ENCODE measurements around the gene MRPL57.
"Not testable (repeated sequence)": the region's sequence is repeated elsewhere in the genome, so short reads cannot be mapped to it uniquely, and the experiment has no call there.

The MRPL57 gene

DNA sequence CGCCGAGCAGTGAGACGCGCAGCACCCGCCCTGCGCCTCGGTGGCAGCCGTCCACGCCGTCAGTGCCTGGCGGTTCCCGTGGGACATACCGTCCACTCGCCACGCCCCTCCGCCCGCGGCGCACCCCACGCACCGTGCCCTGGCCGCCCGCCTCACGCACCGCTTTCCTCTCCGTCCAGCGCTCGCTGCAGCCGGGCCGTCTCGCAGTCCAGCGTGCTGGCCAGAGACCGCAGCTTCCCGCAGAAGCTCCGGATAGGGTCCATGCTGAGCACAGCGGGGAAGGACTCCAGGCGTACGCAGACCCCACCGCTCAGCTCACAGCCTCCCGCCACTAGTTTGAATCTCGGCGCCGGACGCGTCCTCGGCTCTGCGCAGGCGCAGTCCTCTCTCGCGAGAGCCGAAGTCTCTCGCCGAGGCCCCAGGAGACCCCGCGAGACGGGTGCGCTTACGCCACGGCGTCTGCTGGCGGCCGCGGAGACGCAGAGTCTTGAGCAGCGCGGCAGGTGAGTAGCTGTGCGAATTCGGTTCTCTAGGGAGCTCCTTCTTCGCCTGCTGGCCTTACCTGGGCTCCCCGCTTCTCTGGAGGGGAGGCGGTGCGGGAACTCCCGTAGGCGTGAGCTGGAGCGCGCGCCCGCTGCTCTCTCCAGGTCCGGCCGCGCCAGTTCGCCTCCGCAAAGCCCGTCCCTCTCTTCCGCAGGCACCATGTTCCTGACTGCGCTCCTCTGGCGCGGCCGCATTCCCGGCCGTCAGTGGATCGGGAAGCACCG, at the start of gene MRPL57, which contains the start of gene SKA3:
Gene MRPL57 (plus strand): TSS at position 444 of the 767 bp plus-strand sequence. CDS start 259 bp downstream, at position 703.
Gene SKA3 (minus strand): TSS at position 338 of the 767 bp plus-strand sequence. CDS start 75 bp downstream, at position 263.
- peak; percentile 80 to 89 (median 86) for DNase-seq (ENCODE audit: low read depth in 4 of 4, low spot score in 1 of 4)

DNA sequence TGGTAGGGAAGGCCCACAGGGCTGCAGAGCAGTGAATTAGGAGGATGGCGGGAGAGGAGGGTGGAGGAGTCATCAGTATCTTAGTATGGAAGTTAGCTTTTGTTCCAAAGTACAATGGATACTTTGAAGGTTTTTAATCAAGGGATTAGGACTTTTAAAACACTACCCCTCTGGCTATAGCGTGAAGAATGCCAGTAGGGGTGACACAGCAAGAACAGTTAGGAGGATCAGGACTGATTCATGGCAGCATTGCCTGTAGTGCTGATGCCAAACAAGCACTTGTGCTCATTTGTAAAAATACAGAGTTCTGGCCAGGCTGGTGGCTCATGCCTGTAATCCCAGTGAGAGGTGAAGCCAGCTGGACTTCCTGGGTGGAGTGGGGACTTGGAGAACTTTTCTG, 46.3 kb upstream of the MRPL57 start:
- DNase-seq (ENCODE audit: low read depth in 4 of 4, low spot score in 1 of 4), result no peak

DNA sequence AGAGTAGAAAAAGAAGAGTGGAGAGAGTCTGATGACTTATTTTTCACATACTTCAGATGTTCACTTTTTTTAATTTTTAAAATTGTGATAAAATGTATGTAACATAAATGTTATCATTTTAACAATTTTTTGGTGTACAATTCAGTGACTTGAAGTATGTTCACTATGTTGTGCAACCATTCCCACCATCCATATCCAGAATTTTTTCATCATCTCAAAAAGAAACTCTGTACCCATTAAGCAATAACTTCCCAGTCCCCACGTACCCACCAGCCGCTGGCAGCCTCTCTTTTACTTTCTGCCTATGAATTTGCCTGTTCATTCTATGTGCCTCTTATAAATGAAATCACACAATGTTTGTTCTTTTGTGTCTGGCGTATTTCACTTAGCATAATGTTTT, 43.4 kb upstream of the MRPL57 start:
- DNase-seq (ENCODE audit: low read depth in 4 of 4, low spot score in 1 of 4), result no peak

DNA sequence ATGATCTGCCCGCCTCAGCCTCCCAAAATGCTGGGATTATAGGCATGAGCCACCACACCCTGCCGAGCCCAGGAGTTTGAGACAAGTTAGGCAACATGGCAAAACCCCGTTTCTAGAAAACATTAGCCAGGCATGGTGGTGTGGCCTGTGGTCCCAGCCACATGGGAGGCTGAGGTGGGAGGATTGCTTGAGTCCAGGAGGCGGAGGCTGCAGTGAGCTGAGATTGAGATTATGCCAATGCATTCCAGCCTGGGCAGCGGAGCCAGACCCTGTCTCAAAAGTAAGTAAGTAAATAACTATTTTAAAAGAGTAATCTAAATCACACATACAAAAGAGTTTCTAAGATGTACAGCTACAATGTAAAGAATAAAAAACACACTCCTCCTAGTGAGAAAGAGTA, 42.0 kb upstream of the MRPL57 start:
- DNase-seq (ENCODE audit: low read depth in 4 of 4, low spot score in 1 of 4), result no peak

DNA sequence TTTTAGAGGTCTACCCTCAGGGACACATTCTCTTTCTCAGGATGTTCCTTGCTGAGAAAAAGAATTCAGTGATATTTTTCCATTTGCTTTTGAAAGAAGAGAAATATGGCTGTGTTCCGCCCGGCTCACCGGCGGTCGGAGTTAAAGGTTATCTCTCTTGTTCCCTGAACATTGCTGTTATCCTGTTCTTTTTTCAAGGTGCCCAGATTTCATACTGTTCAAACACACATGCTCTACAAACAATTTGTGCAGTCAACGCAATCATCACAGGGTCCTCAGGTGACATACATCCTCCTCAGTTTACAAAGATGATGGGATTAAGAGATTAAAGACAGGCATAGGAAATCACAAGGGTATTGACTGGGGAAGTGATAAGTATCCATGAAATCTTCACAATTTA, 40.6 kb upstream of the MRPL57 start:
- DNase-seq (ENCODE audit: low read depth in 4 of 4, low spot score in 1 of 4), result not testable (repeated sequence)

DNA sequence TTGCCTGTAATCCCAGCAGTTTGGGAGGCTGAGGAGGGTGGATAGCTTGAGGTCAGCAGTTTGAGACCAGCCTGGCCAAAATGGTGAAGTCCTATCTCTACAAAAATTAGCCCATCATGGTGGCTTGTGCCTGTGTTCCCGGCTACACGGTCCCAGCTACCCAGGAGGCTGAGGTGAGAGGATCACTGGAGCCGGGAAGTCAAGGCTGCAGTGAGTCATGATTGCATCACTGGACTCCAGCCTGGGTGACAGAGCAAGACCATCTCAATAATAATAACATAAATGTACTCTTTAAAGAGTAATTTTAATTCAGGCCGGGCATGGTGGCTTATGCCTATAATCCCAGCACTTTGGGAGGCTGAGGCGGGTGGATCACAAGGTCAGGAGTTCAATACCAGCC, 38.8 kb upstream of the MRPL57 start:
- no peak for DNase-seq (ENCODE audit: low read depth in 4 of 4, low spot score in 1 of 4)

DNA sequence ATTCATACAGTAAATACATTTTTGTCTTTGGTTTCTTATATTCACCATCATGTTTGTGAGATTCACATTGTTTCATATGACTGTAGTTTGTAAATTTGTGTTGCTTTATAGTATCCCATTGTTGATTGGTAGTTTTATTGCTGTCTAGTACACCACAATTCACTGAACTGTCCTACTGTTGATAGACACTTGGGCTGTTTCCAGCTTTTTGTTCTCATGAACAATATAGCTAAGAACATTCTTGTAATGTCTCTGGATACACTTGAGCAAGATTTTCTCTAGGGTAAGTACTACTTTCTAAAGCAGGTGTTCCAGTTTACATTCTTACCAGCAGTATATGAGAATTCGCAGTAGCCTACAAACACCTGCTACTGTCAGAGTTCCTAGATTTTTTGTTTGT, 37.9 kb upstream of the MRPL57 start:
- DNase-seq (ENCODE audit: low read depth in 4 of 4, low spot score in 1 of 4), result no peak

DNA sequence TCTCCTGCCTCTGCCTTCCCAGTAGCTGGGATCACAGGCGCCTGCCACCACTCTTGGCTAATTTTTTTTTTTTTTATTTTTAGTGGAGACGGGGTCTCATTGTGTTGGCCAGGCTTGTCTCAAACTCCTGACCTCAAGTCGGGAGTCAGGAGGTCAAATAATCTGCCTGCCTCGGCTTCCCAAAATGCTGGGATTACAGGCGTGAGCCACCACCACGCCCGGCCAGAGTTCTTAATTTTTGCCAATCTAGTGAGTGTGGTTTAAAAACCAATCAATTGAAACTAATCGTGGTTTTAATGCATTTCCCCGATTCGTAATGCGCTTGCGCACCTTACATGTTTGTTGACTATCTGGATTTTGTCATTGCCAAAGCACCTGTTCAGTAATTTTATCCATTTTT, 37.1 kb upstream of the MRPL57 start:
- no peak for DNase-seq (ENCODE audit: low read depth in 4 of 4, low spot score in 1 of 4)

DNA sequence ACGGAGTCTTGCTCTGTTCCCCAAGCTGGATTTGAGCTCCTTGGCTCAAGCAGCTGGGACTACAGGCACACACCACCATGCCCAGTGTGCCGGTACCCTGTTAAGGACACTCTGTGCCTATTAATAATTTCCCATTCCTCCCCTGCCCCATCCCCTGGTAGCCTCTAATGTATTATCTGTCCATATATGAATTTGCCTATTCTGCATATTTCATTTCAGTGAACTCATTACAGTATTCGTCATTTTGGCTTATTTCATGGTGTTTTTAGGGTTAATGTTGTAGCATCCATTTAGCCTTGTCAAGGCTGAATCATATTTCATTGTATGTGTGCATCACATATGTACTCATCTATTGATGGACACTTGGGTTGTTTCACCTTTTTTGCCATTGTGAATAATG, 33.7 kb upstream of the MRPL57 start:
- DNase-seq (ENCODE audit: low read depth in 4 of 4, low spot score in 1 of 4), result no peak

DNA sequence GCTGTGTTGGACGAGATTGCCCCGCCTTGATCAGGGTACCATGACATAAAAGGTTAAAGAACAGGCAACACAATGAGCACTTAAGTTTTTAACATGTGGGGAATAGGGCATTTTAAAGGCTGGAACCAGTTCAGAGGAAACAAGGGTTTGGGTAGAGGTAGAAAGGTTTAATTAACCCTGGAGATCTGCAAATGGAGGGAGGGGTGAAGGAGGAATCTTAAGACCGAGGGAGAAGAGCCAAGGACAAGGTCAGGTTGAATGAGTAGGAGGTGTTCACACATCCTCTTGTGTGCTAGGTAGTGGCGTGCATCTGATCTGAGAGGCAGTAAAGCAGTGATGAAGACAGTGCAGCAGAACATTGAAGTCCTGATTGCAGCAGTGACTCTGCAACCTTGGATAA, 28.6 kb upstream of the MRPL57 start:
- no peak for DNase-seq (ENCODE audit: low read depth in 4 of 4, low spot score in 1 of 4)

DNA sequence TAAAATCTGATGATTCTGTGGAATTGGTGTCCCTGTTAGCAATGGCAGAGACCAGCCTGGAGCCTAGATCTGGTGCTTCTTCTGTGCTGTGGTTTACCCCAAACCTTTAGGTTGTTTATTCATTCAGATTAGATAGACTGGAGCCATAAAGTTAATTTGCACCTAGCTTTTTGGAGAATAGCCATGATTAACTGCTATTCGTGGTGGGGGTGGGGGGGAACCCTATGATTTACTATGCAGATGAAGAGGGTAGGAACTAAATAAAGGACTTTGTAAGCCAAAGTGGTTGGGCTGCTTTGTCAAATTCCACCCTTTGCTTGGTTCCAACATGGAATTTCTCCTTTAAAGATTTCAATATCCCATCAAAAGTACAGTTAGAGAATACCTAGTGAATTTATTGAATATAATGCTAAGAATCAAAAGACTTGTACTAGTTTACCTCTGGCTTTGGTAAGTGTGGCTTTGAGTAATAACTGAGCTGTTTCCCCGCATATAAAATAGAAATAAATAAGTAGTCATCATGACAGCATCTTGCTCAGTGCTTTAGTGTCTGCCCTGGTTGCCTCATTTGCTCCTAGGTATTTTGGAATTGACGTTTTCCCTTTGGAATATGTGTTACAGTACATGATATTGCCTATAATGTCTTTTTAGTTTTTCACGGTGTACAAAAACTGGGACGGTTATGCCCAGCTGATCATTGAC, 27.8 kb upstream of the MRPL57 start:
- no peak for DNase-seq (ENCODE audit: low read depth in 4 of 4, low spot score in 1 of 4)

DNA sequence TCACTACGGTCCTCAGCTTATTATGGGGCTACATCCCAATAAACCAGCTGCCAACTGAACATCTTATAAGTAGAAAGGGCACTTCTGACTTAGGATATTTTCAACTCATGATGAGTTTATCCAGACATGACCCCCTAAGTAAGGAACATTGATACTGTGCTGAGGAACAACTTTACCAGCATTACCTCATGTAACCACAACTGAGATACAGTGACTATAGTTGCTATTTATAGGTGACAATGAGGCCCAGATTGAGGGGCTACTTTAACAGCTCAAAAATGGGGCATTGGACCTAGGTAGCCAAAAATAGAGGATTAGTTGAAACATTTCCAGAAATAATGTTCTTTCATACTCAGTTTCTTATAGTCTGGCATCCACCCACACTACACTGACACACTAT, 26.9 kb upstream of the MRPL57 start:
- DNase-seq (ENCODE audit: low read depth in 4 of 4, low spot score in 1 of 4), result no peak

DNA sequence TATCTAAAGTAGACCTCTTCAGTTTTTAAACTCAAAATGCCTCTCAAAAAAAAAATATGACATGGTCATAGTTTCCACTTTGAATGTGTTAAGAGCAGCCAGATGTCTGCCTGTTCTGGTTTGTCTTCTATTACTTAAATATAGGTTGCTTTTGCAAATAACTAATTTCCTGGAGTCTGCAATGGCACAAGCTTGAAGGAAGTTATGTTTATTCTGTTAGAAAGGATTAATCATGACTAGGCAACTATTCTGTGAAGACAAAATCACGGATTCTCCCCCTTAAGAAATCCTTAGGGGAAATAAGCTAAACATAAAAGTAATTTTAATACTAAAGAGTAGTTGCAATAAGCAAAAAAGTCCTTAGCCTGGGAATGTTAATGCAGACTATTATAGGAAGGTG, 26.4 kb upstream of the MRPL57 start:
- no peak for DNase-seq (ENCODE audit: low read depth in 4 of 4, low spot score in 1 of 4)

DNA sequence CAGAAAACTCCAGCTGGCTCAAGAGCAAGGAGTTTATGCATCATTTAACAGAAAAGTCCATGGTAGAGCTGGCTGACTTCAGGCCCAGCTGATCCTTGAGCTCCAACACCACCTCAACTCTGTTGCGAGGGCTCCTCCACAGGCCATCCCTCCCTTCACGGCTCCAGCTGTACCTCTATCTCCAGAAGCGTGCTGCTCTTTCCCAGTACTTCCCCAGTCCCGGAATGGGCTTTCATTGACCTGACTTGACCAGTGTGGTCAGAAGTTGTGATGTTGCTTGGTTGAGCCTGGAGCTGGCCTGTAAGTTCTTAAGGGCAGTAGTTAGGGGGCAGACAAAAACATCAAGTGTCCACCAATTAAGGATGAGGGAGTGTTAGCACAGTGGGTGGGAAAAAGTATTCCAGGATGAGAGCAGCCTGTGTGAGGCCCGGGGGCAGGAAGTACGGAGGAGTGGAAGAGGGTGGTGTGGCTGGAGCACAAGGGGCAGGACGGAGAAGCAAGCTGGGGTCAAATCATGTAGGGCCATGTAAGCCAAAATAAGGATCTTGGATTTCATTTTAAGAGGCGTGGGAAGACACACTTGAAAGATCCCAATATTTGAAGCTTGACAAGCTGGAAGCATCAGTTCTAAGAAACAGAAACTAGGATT, 24.1 kb upstream of the MRPL57 start:
- no peak for DNase-seq (ENCODE audit: low read depth in 4 of 4, low spot score in 1 of 4)

DNA sequence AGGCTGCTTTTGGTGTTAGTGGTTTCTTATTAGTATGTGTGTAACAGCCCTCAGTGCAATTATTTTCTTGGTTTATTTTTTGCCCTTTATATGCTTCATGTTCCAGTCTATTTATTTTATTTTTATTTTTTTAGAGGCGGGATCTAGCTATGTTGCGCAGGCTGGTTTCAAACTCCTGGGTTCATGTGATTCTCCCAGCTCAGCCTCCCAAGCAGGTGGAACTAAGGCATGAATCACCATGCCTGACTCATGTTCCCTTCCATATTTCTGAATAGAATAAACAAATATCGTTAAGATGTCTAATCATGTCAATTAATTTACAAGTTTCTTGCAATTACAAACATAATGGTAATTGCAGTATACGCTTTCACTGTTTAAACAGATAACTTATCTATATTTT, 11.8 kb upstream of the MRPL57 start:
- DNase-seq (ENCODE audit: low read depth in 4 of 4, low spot score in 1 of 4), result no peak

DNA sequence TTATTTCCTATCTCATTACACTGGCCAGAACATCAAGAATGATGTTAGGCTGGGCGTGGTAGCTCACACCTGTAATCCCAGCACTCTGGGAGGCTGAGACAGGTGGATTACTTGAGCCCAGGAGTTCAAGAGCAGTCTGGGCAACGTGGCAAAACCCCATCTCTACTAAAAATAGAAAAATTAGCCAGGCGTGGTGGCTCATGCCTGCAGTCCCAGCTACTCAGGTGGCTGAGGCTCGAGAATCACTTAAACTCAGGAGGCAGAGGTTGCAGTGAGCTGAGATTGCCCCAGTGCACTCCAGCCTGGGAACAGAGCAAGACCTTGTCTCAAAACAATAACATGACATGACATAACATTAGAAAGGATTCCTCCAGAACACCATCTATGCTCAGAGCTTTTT, 10.9 kb upstream of the MRPL57 start:
- DNase-seq (ENCODE audit: low read depth in 4 of 4, low spot score in 1 of 4), result not testable (repeated sequence)

DNA sequence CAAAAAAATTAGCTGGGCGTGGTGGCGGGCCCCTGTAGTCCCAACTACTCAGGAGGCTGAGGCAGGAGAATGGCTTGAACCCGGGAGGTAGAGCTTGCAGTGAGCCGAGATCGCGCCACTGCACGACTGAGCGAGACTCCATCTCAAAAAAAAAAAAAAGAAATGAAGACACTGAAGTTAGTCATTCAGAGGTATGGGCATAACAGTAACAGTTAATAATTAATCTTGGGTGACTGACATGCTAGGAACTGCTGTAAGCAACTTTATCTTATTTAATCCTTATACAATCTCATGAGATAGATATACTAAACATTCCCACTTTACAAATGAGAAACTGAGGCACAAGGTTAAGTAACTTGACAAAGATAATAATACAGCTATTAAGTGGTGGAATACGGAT, 5.0 kb upstream of the MRPL57 start:
- no peak for DNase-seq (ENCODE audit: low read depth in 4 of 4, low spot score in 1 of 4)

DNA sequence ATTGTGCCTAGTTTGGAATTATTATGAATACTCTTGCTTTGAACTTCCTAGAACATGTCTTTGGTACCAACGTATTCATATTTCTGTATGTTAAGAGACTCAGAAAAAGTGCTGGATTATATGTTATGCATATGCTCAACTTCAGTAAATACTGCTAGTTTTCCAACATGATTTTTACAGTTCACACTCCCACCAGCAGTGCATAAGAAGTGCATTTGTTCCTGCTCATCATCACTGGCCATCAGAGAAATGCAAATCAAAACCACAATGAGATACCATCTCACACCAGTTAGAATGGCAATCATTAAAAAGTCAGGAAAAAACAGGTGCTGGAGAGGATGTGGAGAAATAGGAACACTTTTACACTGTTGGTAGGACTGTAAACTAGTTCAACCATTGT, 2.7 kb upstream of the MRPL57 start:
- not testable (repeated sequence) for DNase-seq (ENCODE audit: low read depth in 4 of 4, low spot score in 1 of 4)

DNA sequence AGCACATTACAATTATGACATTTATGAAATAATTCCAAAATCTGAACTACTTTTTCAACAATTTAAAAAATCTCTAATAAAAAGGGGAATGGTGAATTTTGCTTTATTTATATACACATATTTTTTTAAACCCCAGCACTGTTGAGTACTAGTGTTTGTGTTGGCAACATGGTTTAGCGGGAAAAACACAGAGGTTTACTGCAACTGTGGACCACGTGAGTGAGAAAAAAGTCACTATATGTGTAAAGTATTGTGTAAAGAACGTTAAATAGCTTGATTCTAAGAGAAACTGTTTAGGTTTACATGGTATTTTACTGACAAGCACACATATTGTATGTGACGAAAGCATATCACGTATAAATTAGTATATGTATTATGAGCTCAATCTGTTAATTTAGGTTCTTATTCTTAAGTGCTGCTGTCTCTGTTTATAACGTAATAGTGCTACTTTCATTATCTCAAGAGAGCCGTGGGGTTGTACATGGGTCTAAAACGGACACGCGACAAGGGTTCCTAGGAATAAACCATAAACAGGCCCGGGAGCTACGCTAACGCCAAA, 723 bp upstream of the MRPL57 start:
- DNase-seq (ENCODE audit: low read depth in 4 of 4, low spot score in 1 of 4), result no peak

DNA sequence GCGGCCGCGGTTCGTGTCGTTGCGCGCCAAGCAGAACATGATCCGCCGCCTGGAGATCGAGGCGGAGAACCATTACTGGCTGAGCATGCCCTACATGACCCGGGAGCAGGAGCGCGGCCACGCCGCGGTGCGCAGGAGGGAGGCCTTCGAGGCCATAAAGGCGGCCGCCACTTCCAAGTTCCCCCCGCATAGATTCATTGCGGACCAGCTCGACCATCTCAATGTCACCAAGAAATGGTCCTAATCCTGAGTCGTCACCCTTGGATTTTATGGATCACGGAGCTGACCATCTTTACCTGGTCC, 475 bp downstream of the MRPL57 start:
- peak in 3 of 4 experiments; percentile 12 to 18 (median 16) for DNase-seq (ENCODE audit: low read depth in 4 of 4, low spot score in 1 of 4)

DNA sequence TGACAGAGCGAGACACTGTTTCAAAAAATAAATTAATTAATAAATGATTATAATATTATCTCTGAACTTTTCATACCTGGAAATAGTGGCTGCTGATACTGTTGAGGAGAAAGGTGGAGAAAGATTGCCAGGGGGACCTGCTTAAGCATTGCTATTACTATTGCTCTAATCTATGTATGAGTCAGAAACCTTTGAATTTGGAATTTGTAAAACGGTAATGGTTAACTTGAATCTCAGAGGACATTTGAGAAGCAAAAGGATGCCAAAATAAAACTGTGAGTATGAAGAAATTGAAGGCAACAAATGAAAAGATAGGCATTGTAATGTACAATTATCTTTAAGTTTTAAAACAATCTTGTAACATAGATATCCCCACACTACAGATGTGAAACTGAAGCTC, 5.2 kb downstream of the MRPL57 start:
- DNase-seq (ENCODE audit: low read depth in 4 of 4, low spot score in 1 of 4), result no peak

DNA sequence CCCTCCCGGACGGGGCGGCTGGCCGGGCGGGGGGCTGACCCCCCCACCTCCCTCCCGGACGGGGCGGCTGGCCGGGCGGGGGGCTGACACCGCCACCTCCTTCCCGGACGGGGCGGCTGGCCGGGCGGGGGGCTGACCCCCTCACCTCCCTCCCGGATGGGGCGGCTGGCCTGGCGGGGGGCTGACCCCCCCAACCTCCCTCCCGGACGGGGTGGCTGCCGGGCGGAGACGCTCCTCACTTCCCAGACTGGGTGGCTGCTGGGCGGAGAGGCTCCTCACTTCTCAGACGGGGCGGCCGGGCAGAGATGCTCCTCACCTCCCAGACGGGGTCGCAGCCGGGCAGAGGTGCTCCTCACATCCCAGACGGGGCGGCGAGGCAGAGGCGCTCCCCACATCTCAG, 10.0 kb downstream of the MRPL57 start:
- not testable (repeated sequence) for DNase-seq (ENCODE audit: low read depth in 4 of 4, low spot score in 1 of 4)
